Neuronal stem cell (in vitro differentiated cells): ENCODE data around the gene ZNF70.

Source experiments
- DNase-seq: peaks from one replicate; pipeline ENCODE4 v3.0.0-alpha.2; 2013; ENCODE audit warnings: low spot score
- H2AFZ ChIP-seq: one replicate; pipeline ENCODE4 v1.6.1; 2013; ENCODE audit warnings: mild to moderate bottlenecking, low read length, inconsistent platforms
- H2AK5ac ChIP-seq: 2 replicates; pipeline ENCODE4 v1.6.1; 2013; ENCODE audit warnings: low read depth, mild to moderate bottlenecking, inconsistent platforms, low read length, moderate library complexity, mixed read lengths
- H2BK120ac ChIP-seq: 2 replicates; pipeline ENCODE4 v1.6.1; 2013; ENCODE audit warnings: low read depth, mild to moderate bottlenecking, inconsistent platforms, low read length, moderate library complexity, mixed read lengths
- H2BK12ac ChIP-seq: one replicate; pipeline ENCODE4 v1.6.1; 2013; ENCODE audit warnings: low read length, inconsistent platforms
- H2BK15ac ChIP-seq: 2 replicates; pipeline ENCODE4 v1.6.1; 2013; ENCODE audit warnings: mild to moderate bottlenecking, low read length, inconsistent platforms, mixed read lengths
- H2BK5ac ChIP-seq: one replicate; pipeline ENCODE4 v1.6.1; 2013; ENCODE audit warnings: inconsistent platforms, mild to moderate bottlenecking, low read length, moderate library complexity
- H3K14ac ChIP-seq: one replicate; pipeline ENCODE4 v1.6.1; 2013; ENCODE audit warnings: low read length, inconsistent platforms
- H3K18ac ChIP-seq: 2 replicates; pipeline ENCODE4 v1.6.1; 2013; ENCODE audit warnings: low read length, inconsistent platforms
- H3K23ac ChIP-seq: 2 replicates; pipeline ENCODE4 v1.6.1; 2013; ENCODE audit warnings: low read depth, mild to moderate bottlenecking, mixed read lengths, low read length, inconsistent platforms; ENCODE audit not compliant: poor library complexity
- H3K27ac ChIP-seq: replicated peaks from 3 replicates; pipeline ENCODE4 v1.5.1; 2013; ENCODE audit warnings: low read length, inconsistent platforms
- H3K27me3 ChIP-seq, 3 experiments: 2 replicates each; pipeline ENCODE4 v1.6.1; 2013; ENCODE audit warnings: low read length in 3 of 3, mild to moderate bottlenecking in 2 of 3, inconsistent platforms in 1 of 3, low read depth in 1 of 3, mixed read lengths in 1 of 3, moderate library complexity in 1 of 3; ENCODE audit not compliant: control insufficient read depth in 3 of 3, insufficient read depth in 3 of 3
- H3K36me3 ChIP-seq, 2 donors: replicated peaks in 1 of 2; 2 replicates each; pipeline ENCODE4 v1.6.1; 2013; ENCODE audit warnings: low read length in 2 of 2; ENCODE audit not compliant: control insufficient read depth in 2 of 2, insufficient read depth in 2 of 2
- H3K4ac ChIP-seq: 2 replicates; pipeline ENCODE4 v1.6.1; 2013; ENCODE audit warnings: inconsistent platforms, mild to moderate bottlenecking, low read length, moderate library complexity
- H3K4me1 ChIP-seq, 2 donors: 1 replicate in 1 of 2; 2 replicates in 1 of 2; pipeline ENCODE4 v1.6.1; 2013; ENCODE audit warnings: low read length in 2 of 2, low read depth in 1 of 2; ENCODE audit not compliant: control insufficient read depth in 2 of 2, insufficient read depth in 1 of 2
- H3K4me2 ChIP-seq: one replicate; pipeline ENCODE4 v1.6.1; 2013; ENCODE audit warnings: mild to moderate bottlenecking, low read length, inconsistent platforms; ENCODE audit not compliant: insufficient read depth, poor library complexity, severe bottlenecking
- H3K4me3 ChIP-seq, 2 donors: 2 replicates each; pipeline ENCODE4 v1.5.1; 2013; ENCODE audit warnings: low read length in 2 of 2, mild to moderate bottlenecking in 2 of 2, inconsistent platforms in 1 of 2, moderate library complexity in 1 of 2
- H3K79me1 ChIP-seq: one replicate; pipeline ENCODE4 v1.6.1; 2013; ENCODE audit warnings: low read depth, mild to moderate bottlenecking, inconsistent platforms, low read length, moderate library complexity
- H3K9ac ChIP-seq: one replicate; pipeline ENCODE4 v1.6.1; 2013; ENCODE audit warnings: mild to moderate bottlenecking, low read depth, low read length, inconsistent platforms; ENCODE audit not compliant: poor library complexity
- H3K9me3 ChIP-seq, 2 donors: replicated peaks in 1 of 2; 2 replicates each; pipeline versions ENCODE3 to v1.6.1; 2013; ENCODE audit warnings: low read length in 2 of 2, mild to moderate bottlenecking in 2 of 2, inconsistent platforms in 1 of 2, low read depth in 1 of 2, mixed read lengths in 1 of 2, moderate library complexity in 1 of 2; ENCODE audit not compliant: control insufficient read depth in 2 of 2, insufficient read depth in 1 of 2
- H4K8ac ChIP-seq: one replicate; pipeline ENCODE4 v1.6.1; 2013; ENCODE audit warnings: low read depth, mild to moderate bottlenecking, inconsistent platforms, low read length, moderate library complexity
- H4K91ac ChIP-seq: one replicate; pipeline ENCODE4 v1.6.1; 2013; ENCODE audit warnings: low read length, low read depth, mild to moderate bottlenecking, inconsistent platforms; ENCODE audit not compliant: poor library complexity
- WGBS, 2 donors: extraction: QIAGEN DNeasy Blood & Tissue Kit; methylation state at CpG; one replicate each; pipeline ENCODE4 v1.1.7; 2013; ENCODE audit warnings: missing lambda C conversion rate in 2 of 2, mixed read lengths in 1 of 2; ENCODE audit not compliant: insufficient read length in 2 of 2, insufficient replicate concordance in 1 of 2; ENCODE audit errors: extremely low coverage in 2 of 2; 5-methylcytosine and 5-hydroxymethylcytosine counted together

ZNF70 gene

DNA sequence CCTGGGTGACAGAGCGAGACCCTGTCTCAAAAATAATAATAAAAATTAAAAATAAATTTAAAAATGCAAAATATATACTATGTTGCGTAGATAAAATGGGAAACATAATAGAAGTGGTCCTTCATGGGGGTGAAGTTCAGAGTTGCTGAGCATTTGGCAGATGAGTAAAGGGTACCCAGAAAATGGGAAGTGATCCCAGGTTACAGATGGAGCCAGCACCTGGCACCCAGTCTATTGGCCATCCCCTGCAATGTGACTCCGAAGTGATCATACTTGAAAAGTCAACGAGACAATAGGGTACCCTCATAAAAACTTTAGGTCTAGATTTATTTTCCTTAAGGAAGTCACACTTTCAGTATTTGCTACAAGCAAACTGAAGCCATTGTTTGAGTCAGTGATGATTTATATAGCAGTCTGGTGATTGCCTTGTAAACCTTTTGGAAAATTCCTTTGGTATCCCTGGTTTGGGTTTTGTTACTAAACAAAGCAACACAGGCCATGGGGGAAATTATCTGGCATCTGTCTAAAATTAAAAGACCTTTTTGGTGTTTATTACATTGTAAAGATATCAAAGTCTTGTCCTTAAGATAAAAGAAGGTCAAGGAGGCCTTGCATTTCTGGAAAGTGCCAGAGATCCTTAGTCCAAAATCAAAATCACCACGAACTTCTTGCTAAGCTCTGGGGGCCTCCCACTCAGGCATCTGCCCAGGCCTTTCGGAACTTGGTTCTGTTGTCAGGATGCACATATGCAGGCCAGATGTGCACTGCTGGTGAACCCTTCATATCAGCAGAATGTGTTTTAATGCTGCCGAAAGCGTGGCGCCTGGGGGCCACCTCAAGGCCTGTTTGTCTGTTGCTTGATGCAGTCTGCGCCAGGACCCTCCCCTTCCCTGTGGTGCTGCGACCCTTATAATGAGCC, 40.2 kb upstream of the ZNF70 start:
- H4K91ac ChIP-seq: no peak overlapping the region
- H3K14ac ChIP-seq: no peak overlapping the region
- no peak overlapping the region for H2BK15ac ChIP-seq
- H2AK5ac ChIP-seq: no peak overlapping the region
- H3K18ac ChIP-seq: no peak overlapping the region
- no peak overlapping the region for H3K27ac ChIP-seq
- no peak overlapping the region for H3K4ac ChIP-seq
- H3K4me1 ChIP-seq: peaks cover 6 to 11% of the 10 kb centered on the region in 2 donors
- no peak overlapping the region for H3K9ac ChIP-seq
- no peak overlapping the region for H2BK120ac ChIP-seq
- H3K36me3 ChIP-seq: peaks cover 20 to 75% of the 10 kb centered on the region in 2 donors
- no peaks in the 10 kb centered on the region for H3K27me3 ChIP-seq
- no peak overlapping the region for H2AFZ ChIP-seq
- H4K8ac ChIP-seq: no peak overlapping the region
- H3K9me3 ChIP-seq: no peaks in the 10 kb centered on the region
- H2BK12ac ChIP-seq: no peak overlapping the region
- DNase-seq: no peak
- H3K4me3 ChIP-seq: no peak overlapping the region
- WGBS, 2 donors: no CpG with 5 or more reads among the region's 11 CpGs
- H3K79me1 ChIP-seq: peaks cover 17% of the 10 kb centered on the region
- no peak overlapping the region for H3K23ac ChIP-seq
- no peak overlapping the region for H2BK5ac ChIP-seq
- H3K4me2 ChIP-seq: no peak overlapping the region

DNA sequence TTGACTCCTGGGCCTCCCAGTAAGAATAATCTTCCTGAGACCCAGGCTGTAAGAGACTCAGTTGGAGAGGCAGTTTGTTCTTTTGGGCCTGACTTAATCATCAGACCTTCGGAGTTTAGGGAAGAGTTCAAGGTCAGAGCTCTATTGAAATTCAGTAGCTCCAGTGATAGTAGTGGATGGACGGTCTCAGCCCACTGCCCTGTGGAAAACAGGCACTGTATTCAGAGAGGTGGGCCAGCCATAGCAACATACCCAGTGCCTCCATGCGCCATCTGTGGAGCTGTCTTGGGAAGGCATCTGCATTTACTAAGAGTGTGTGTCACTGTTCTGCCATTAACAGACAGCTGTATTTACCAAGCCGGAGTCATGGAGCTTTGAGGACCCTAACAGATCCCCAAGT, 38.7 kb upstream of the ZNF70 start:
- Histone ChIP-seq H3K4me1 (peaks cover 6 to 11% of the 10 kb centered on the region in 2 donors), H2AK5ac (no peak overlapping the region), H3K27ac (no peak overlapping the region), H3K36me3 (peaks cover 15 to 62% of the 10 kb centered on the region in 2 donors), H3K4me2 (no peak overlapping the region), H3K9me3 (no peaks in the 10 kb centered on the region), H2AFZ (no peak overlapping the region), H3K18ac (no peak overlapping the region), H2BK5ac (no peak overlapping the region), H2BK12ac (no peak overlapping the region), H2BK15ac (no peak overlapping the region), H3K14ac (no peak overlapping the region), H4K8ac (no peak overlapping the region), H3K9ac (no peak overlapping the region), H3K4ac (no peak overlapping the region), H4K91ac (no peak overlapping the region), H3K27me3 (no peaks in the 10 kb centered on the region), H3K23ac (no peak overlapping the region), H2BK120ac (no peak overlapping the region), H3K4me3 (peak overlapping the region in 1 of 2 donors; percentile 10), H3K79me1 (peaks cover 17% of the 10 kb centered on the region)
- DNase-seq: no peak
- no CpG with 5 or more reads among the region's 4 CpGs for WGBS, 2 donors

DNA sequence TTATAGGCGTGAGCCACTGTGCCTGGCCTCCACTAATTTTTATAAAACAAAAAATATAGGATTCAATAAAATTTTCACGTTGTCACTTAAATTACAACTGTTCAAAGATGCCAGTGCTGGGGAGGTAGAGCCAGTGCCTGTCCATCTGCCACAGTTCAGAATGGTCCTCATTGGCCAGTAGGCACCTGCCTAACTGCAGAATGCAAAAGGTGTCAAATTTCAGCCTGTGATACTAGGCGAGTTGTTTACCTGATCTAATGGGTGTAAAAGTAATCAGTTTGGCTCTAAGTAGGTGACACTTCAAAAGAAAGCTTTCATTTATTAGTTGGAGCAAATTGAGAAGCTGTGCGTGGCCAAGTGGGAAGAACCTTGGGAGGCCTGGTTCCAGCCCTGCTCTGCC, 38.2 kb upstream of the ZNF70 start:
- no peak overlapping the region for H4K8ac ChIP-seq
- no peak overlapping the region for H3K4me2 ChIP-seq
- H3K4me1 ChIP-seq: peaks cover 6 to 11% of the 10 kb centered on the region in 2 donors
- H3K9me3 ChIP-seq: no peaks in the 10 kb centered on the region
- H3K4ac ChIP-seq: no peak overlapping the region
- DNase-seq: no peak
- H2BK120ac ChIP-seq: no peak overlapping the region
- H2BK5ac ChIP-seq: no peak overlapping the region
- no peak overlapping the region for H3K18ac ChIP-seq
- H3K4me3 ChIP-seq: no peak overlapping the region
- H3K27ac ChIP-seq: no peak overlapping the region
- H3K36me3 ChIP-seq: peaks cover 15 to 56% of the 10 kb centered on the region in 2 donors
- no peak overlapping the region for H3K9ac ChIP-seq
- H2BK15ac ChIP-seq: no peak overlapping the region
- no peak overlapping the region for H2BK12ac ChIP-seq
- no CpG with 5 or more reads among the region's 4 CpGs for WGBS, 2 donors
- H2AFZ ChIP-seq: no peak overlapping the region
- peaks cover 17% of the 10 kb centered on the region for H3K79me1 ChIP-seq
- H3K23ac ChIP-seq: no peak overlapping the region
- no peak overlapping the region for H3K14ac ChIP-seq
- H3K27me3 ChIP-seq: no peaks in the 10 kb centered on the region
- H4K91ac ChIP-seq: no peak overlapping the region
- no peak overlapping the region for H2AK5ac ChIP-seq

DNA sequence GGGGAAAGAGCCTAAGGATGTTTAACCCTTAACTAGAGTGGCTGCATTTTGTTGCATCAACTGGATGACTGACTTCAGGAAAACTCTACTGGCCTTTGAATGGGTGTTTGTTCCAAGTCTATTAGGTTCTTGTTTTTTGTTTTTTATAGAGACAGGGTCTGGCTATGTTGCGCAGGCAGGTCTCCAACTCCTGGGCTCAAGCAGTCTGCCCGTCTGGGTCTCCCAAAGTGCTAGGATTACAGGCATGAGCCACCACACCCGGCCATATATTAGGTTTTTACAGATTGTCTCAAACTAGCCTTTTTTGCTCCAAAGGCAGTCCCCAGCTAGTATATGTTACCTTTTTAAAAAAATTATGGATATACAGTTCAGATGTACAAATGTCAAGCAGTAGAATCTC, 37.0 kb upstream of the ZNF70 start:
- Histone ChIP-seq H3K18ac (no peak overlapping the region), H2AFZ (no peak overlapping the region), H2AK5ac (no peak overlapping the region), H4K8ac (no peak overlapping the region), H3K23ac (no peak overlapping the region), H3K36me3 (peaks cover 6 to 46% of the 10 kb centered on the region in 2 donors), H3K27me3 (no peaks in the 10 kb centered on the region), H2BK120ac (no peak overlapping the region), H2BK5ac (no peak overlapping the region), H3K79me1 (peaks cover 13% of the 10 kb centered on the region), H2BK15ac (no peak overlapping the region), H3K4me2 (peak overlapping the region; percentile 45), H3K27ac (no peak overlapping the region), H3K4me3 (peak overlapping the region; percentile 71 to 95), H3K9ac (no peak overlapping the region), H2BK12ac (no peak overlapping the region), H3K9me3 (no peaks in the 10 kb centered on the region), H4K91ac (no peak overlapping the region), H3K4ac (no peak overlapping the region), H3K4me1 (peaks cover 6 to 11% of the 10 kb centered on the region in 2 donors), H3K14ac (no peak overlapping the region)
- DNase-seq: no peak
- no CpG with 5 or more reads among the region's 3 CpGs for WGBS, 2 donors
